H1 (cell line): Measurements from ENCODE around the gene KLK4. TPM values are rescaled to one million over a fixed set of nuclear protein-coding genes. Genes with fewer than 3 reads are reported as not detected.

Source experiments
- CTCF ChIA-PET: fragments of 300-600 bp; sonication (Branson Sonifier 250); formaldehyde crosslinking; loops from one replicate; lab custom pipeline; 2021; ENCODE audit not compliant: partially characterized antibody; lab: Charles Lee
- POLR2A ChIA-PET: fragments of 300-600 bp; sonication (Branson Sonifier 250); formaldehyde crosslinking; loops from one replicate; lab custom pipeline; 2021; ENCODE audit warnings: inconsistent platforms; ENCODE audit not compliant: partially characterized antibody; lab: Charles Lee
- DNase-seq, 2 experiments: peaks; one replicate each; pipeline versions ENCODE4 v3.0.0 to v3.0.0-alpha.2; 2010 to 2022; ENCODE audit warnings: low spot score in 2 of 2, low read depth in 1 of 2, mixed read lengths in 1 of 2
- FAIRE-seq: peaks from 2 replicates; lab custom pipeline; 2011; peaks lifted over from hg19 to GRCh38; lab: Jason Lieb, UNC
- H2AFZ ChIP-seq: 2 replicates; pipeline ENCODE4 v1.8.1; 2012; ENCODE audit warnings: low read length, inconsistent platforms
- H2AK5ac ChIP-seq: 2 replicates; pipeline ENCODE4 v1.6.1; 2013; ENCODE audit warnings: low read depth, low read length
- H2BK120ac ChIP-seq: replicated peaks from 2 replicates; pipeline ENCODE3; 2013; ENCODE audit warnings: low read depth, low read length, inconsistent platforms
- H2BK12ac ChIP-seq: 2 replicates; pipeline ENCODE4 v1.6.1; 2013; ENCODE audit warnings: low read depth, low read length
- H2BK15ac ChIP-seq: 2 replicates; pipeline ENCODE4 v1.6.1; 2013; ENCODE audit warnings: low read length
- H2BK20ac ChIP-seq: 2 replicates; pipeline ENCODE4 v1.6.1; 2013; ENCODE audit warnings: low read length
- H2BK5ac ChIP-seq: 2 replicates; pipeline ENCODE4 v1.6.1; 2013; ENCODE audit warnings: low read depth, low read length
- H3K14ac ChIP-seq: 2 replicates; pipeline ENCODE4 v1.6.1; 2013; ENCODE audit warnings: inconsistent platforms; ENCODE audit not compliant: insufficient read length
- H3K18ac ChIP-seq: 2 replicates; pipeline ENCODE4 v1.6.1; 2013; ENCODE audit warnings: low read length; ENCODE audit errors: extremely low read depth
- H3K23ac ChIP-seq: 2 replicates; pipeline ENCODE4 v1.6.1; 2013; ENCODE audit warnings: inconsistent platforms; ENCODE audit not compliant: insufficient read length
- H3K23me2 ChIP-seq: 2 replicates; pipeline ENCODE4 v1.6.1; 2013; ENCODE audit warnings: low read depth, low read length
- H3K27ac ChIP-seq: 2 replicates; pipeline ENCODE4 v1.6.1; 2011; ENCODE audit warnings: low read depth, low read length, inconsistent platforms
- H3K27me3 ChIP-seq, 4 experiments: replicated peaks in 1 of 4; 1 replicate in 1 of 4; 2 replicates in 3 of 4; pipeline versions ENCODE4 v1.6.1 to v1.8.1; 2011 to 2013; ENCODE audit warnings: low read length in 3 of 4, mild to moderate bottlenecking in 3 of 4, inconsistent platforms in 2 of 4, mixed read lengths in 2 of 4, moderate library complexity in 1 of 4; ENCODE audit not compliant: control insufficient read depth in 3 of 4, insufficient read depth in 3 of 4; ENCODE audit errors: extremely low read depth in 1 of 4
- H3K36me3 ChIP-seq, 4 experiments: 2 replicates each; pipeline versions ENCODE4 v1.6.1 to v1.8.1; 2011 to 2013; ENCODE audit warnings: mild to moderate bottlenecking in 4 of 4, low read length in 3 of 4, moderate library complexity in 2 of 4, control low read depth in 1 of 4, inconsistent platforms in 1 of 4; ENCODE audit not compliant: insufficient read depth in 4 of 4, control insufficient read depth in 2 of 4
- H3K4ac ChIP-seq: replicated peaks from 2 replicates; pipeline ENCODE3; 2013; ENCODE audit warnings: low read length, low read depth, mixed read lengths, inconsistent platforms; ENCODE audit not compliant: insufficient read length
- H3K4me1 ChIP-seq, 4 experiments: replicated peaks in 1 of 4; 1 replicate in 1 of 4; 2 replicates in 3 of 4; pipeline versions ENCODE4 v1.6.1 to v1.8.1; 2011 to 2013; ENCODE audit warnings: low read length in 3 of 4, inconsistent platforms in 2 of 4, mixed read lengths in 1 of 4; ENCODE audit not compliant: insufficient read depth in 4 of 4, control insufficient read depth in 3 of 4
- H3K4me2 ChIP-seq, 2 experiments: 2 replicates each; pipeline versions ENCODE4 v1.6.1 to v1.8.1; 2011 to 2013; ENCODE audit warnings: low read depth in 2 of 2, low read length in 2 of 2, control low read depth in 1 of 2, inconsistent platforms in 1 of 2, mild to moderate bottlenecking in 1 of 2; ENCODE audit not compliant: insufficient read depth in 1 of 2
- H3K4me3 ChIP-seq, 4 experiments: fragments of 200-600, 300-600 bp in 1 of 4; sonication (generic), shearing (Covaris generic), sonication (Bioruptor Twin) in 1 of 4; 2 replicates each; pipeline versions ENCODE4 v1.5.1 to v1.8.1; 2011 to 2016; ENCODE audit warnings: low read length in 4 of 4, low read depth in 3 of 4, control low read depth in 2 of 4, inconsistent platforms in 2 of 4, mild to moderate bottlenecking in 2 of 4, mixed read lengths in 1 of 4, moderate library complexity in 1 of 4; ENCODE audit not compliant: insufficient read depth in 2 of 4; ENCODE audit errors: extremely low read depth in 1 of 4
- H3K56ac ChIP-seq: replicated peaks from 2 replicates; pipeline ENCODE3; 2013; ENCODE audit warnings: low read depth, mild to moderate bottlenecking, mixed read lengths, low read length, inconsistent platforms; ENCODE audit not compliant: insufficient read length
- H3K79me1 ChIP-seq: 2 replicates; pipeline ENCODE4 v1.6.1; 2013; ENCODE audit warnings: low read depth, low read length, control low read depth
- H3K79me2 ChIP-seq, 2 experiments: 2 replicates each; pipeline versions ENCODE4 v1.6.1 to v1.8.1; 2012 to 2013; ENCODE audit warnings: low read length in 2 of 2, mild to moderate bottlenecking in 2 of 2, inconsistent platforms in 1 of 2; ENCODE audit not compliant: insufficient read depth in 2 of 2, control insufficient read depth in 1 of 2
- H3K9ac ChIP-seq, 4 experiments: replicated peaks in 1 of 4; 1 replicate in 1 of 4; 2 replicates in 3 of 4; pipeline versions ENCODE4 v1.6.1 to v1.8.1; 2011 to 2013; ENCODE audit warnings: low read depth in 3 of 4, low read length in 3 of 4, control low read depth in 2 of 4, mild to moderate bottlenecking in 2 of 4, moderate library complexity in 2 of 4, inconsistent platforms in 1 of 4; ENCODE audit errors: extremely low read depth in 1 of 4
- H3K9me3 ChIP-seq, 2 experiments: 2 replicates each; pipeline versions ENCODE4 v1.6.1 to v1.8.1; 2012 to 2013; ENCODE audit warnings: mild to moderate bottlenecking in 2 of 2, moderate library complexity in 2 of 2, control low read depth in 1 of 2, inconsistent platforms in 1 of 2, low read depth in 1 of 2, low read length in 1 of 2, mixed read lengths in 1 of 2; ENCODE audit not compliant: insufficient read depth in 2 of 2
- H4K20me1 ChIP-seq, 2 experiments: replicated peaks in 1 of 2; 2 replicates each; pipeline versions ENCODE3 to v1.8.1; 2011 to 2013; ENCODE audit warnings: inconsistent platforms in 2 of 2, low read length in 2 of 2, mild to moderate bottlenecking in 1 of 2; ENCODE audit not compliant: insufficient read depth in 2 of 2, control insufficient read depth in 1 of 2
- H4K5ac ChIP-seq: 2 replicates; pipeline ENCODE4 v1.6.1; 2013; ENCODE audit warnings: low read length, low read depth, mixed read lengths, inconsistent platforms; ENCODE audit not compliant: insufficient read length
- H4K8ac ChIP-seq: 2 replicates; pipeline ENCODE4 v1.8.0; 2013; ENCODE audit warnings: mild to moderate bottlenecking, moderate library complexity, low read length, inconsistent platforms; ENCODE audit not compliant: insufficient read depth; ENCODE audit errors: extremely low read depth
- H4K91ac ChIP-seq: replicated peaks from 2 replicates; pipeline ENCODE3; 2013; ENCODE audit warnings: low read length, mixed read lengths, inconsistent platforms; ENCODE audit not compliant: insufficient read length
- CBX5 ChIP-seq: fragments of 300-800, 300-1000 bp; sonication (generic); IDR thresholded peaks from 2 replicates; pipeline ENCODE4 v1.7.1; 2016; ENCODE audit warnings: antibody characterized with exemption, low read length, low read depth
- EP300 ChIP-seq, 2 experiments: IDR thresholded peaks; 1 replicate in 1 of 2; 2 replicates in 1 of 2; pipeline ENCODE4 v1.6.1; 2011 to 2012; ENCODE audit warnings: low read depth in 2 of 2, low read length in 2 of 2, mild to moderate bottlenecking in 2 of 2, borderline replicate concordance in 1 of 2, inconsistent platforms in 1 of 2, moderate library complexity in 1 of 2
- GTF2F1 ChIP-seq: IDR thresholded peaks from 2 replicates; pipeline ENCODE4 v1.6.1; 2012; ENCODE audit warnings: low read depth, low read length, improper control_type of control experiment, borderline replicate concordance
- HDAC2 ChIP-seq, 2 experiments: fragments of 300-600 bp in 1 of 2; sonication (generic) in 1 of 2; IDR thresholded peaks; 2 replicates each; pipeline ENCODE4 v1.6.1; 2011 to 2012; ENCODE audit warnings: low read depth in 2 of 2, low read length in 2 of 2, mild to moderate bottlenecking in 2 of 2, moderate library complexity in 2 of 2, borderline replicate concordance in 1 of 2, inconsistent platforms in 1 of 2
- HDAC6 ChIP-seq: IDR thresholded peaks from one replicate; pipeline ENCODE4 v1.7.1; 2012; ENCODE audit warnings: low read depth, mild to moderate bottlenecking, inconsistent platforms, low read length, moderate library complexity
- JUND ChIP-seq: IDR thresholded peaks from 2 replicates; pipeline ENCODE4 v1.6.1; 2011; ENCODE audit warnings: mild to moderate bottlenecking, improper control_type of control experiment, low read length
- NRF1 ChIP-seq: IDR thresholded peaks from 2 replicates; pipeline ENCODE4 v1.6.1; 2011; ENCODE audit warnings: mild to moderate bottlenecking, low read depth, low read length, improper control_type of control experiment
- RFX5 ChIP-seq: IDR thresholded peaks from 2 replicates; pipeline ENCODE4 v1.6.1; 2011; ENCODE audit warnings: low read depth, low read length, improper control_type of control experiment, borderline replicate concordance
- SAP30 ChIP-seq: fragments of 300-600 bp; sonication (generic); IDR thresholded peaks from 2 replicates; pipeline ENCODE4 v1.7.1; 2012; ENCODE audit warnings: low read length, moderate library complexity, mild to moderate bottlenecking, inconsistent platforms; ENCODE audit not compliant: insufficient read depth, insufficient replicate concordance
- TAF7 ChIP-seq: optimal IDR thresholded peaks from 2 replicates; pipeline ENCODE3; 2011; ENCODE audit warnings: low read depth, mild to moderate bottlenecking, inconsistent platforms, low read length, moderate library complexity, borderline replicate concordance
- WGBS, 2 experiments: shearing (Covaris generic) in 1 of 2; methylation state at CpG; one replicate each; pipeline versions ENCODE4 v1.1.6 to v1.1.7; 2013 to 2015; ENCODE audit warnings: low lambda C conversion rate in 2 of 2, mixed read lengths in 2 of 2, inconsistent platforms in 1 of 2, low coverage in 1 of 2, missing lambda C conversion rate in 1 of 2; ENCODE audit not compliant: insufficient replicate concordance in 2 of 2, insufficient coverage in 1 of 2, insufficient read length in 1 of 2; ENCODE audit errors: extremely low coverage in 1 of 2, missing lambda C conversion rate in 1 of 2; 5-methylcytosine and 5-hydroxymethylcytosine counted together
- polyA plus RNA-seq, 7 experiments: library from polyadenylated mRNA; depleted of rRNA in 3 of 7; stranded (reverse) in 5 of 7; unstranded in 2 of 7; fragments of >200 nt in 5 of 7; fragments of 200-250 nt in 2 of 7; gene quantifications; 1 replicate in 5 of 7; 2 replicates in 1 of 7; 4 replicates in 1 of 7; pipeline versions ENCODE4 v1.2.1 to v1.2.3, GENCODE V29; 2011 to 2013; ENCODE audit warnings: missing spikeins in 2 of 7, mixed read lengths in 2 of 7
- total RNA-seq: library from RNA; stranded (reverse); fragmentation: NEBNext Ultra II Directional; extraction: Animal tissue kit (Norgen Biotek cat#: 25700); gene quantifications from 2 replicates; pipeline ENCODE4 v1.2.1, GENCODE V29; 2021
- TF ChIP-seq, protein P1 (sequence below): IDR thresholded peaks from 2 replicates; pipeline ENCODE4 v1.6.1; 2011; ENCODE audit warnings: low read length, improper control_type of control experiment

KLK4 gene
- total and polyA plus RNA-seq, 2 of the 8 experiments (the other 6 are each of a cell fraction or from before 2014, with no cell fraction given): 0.44 TPM; not detected in 1

DNA sequence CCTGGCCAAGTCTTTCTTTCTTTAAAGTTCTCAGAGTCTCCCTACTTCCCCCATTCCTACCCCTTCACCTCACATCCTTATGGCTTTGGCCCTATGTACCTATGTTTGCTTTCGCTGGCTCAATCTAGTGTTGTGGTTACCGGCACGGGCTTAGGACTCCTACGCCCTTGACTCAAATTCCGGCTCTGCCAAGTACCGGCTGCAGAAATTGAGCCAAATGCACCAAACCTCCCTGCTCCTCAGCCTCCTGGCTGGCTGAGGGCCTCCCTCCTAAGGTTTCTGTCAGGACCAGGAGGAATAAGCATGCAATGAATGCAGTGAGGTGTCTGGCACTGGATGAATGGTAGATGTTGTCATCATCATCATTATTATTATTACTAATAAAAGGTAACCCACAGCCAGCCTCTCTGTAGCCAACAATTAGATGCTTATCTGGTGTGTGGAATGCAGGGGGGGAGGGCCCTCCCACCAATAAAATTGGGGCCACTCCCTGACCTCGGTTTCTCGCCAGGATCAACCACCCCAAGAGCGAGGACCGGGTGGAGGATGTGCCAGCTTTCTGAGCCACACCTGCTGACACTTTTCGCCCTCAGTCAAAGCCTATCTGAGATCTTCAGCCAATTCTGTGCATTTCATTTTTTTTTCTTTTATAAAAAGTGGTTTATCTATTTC is 21.0 kb upstream of the KLK4 start:
- Histone ChIP-seq H3K4me2 (no peak overlapping the region), H2BK120ac (no peak overlapping the region), H3K9me3 (no peaks in the 10 kb centered on the region), H2BK20ac (no peak overlapping the region), H4K20me1 (no peaks in the 10 kb centered on the region), H3K23ac (no peak overlapping the region), H3K4ac (no peak overlapping the region), H3K4me1 (no peaks in the 10 kb centered on the region), H3K27me3 (0 out of 7 replicates have a peak, but pooled peaks cover 0 to 2% (median 0%) of the 10 kb centered on the region in 4 experiments), H3K9ac (no peak overlapping the region), H3K36me3 (no peaks in the 10 kb centered on the region), H3K23me2 (no peaks in the 10 kb centered on the region), H2BK12ac (no peak overlapping the region), H2BK15ac (no peak overlapping the region), H2AK5ac (no peak overlapping the region), H3K18ac (no peak overlapping the region), H3K79me1 (no peaks in the 10 kb centered on the region), H3K27ac (no peak overlapping the region), H2AFZ (no peak overlapping the region), H3K4me3 (no peak overlapping the region), H3K14ac (no peak overlapping the region), H4K91ac (no peak overlapping the region), H4K8ac (no peak overlapping the region), H4K5ac (no peak overlapping the region), H3K79me2 (no peaks in the 10 kb centered on the region), H3K56ac (no peak overlapping the region), H2BK5ac (no peak overlapping the region)
- no peak for DNase-seq
- POLR2A ChIA-PET: no interaction called here
- 93% methylated on average over 11 of the region's 11 CpGs; no CpG with 5 or more reads in 1 of the 2 experiments for WGBS, 2 experiments
- no peak for FAIRE-seq
- CTCF ChIA-PET: interaction anchor here (2.1 kb wide), 1 partner anchor 85 kb away, joined by 13 read pairs; no protein-coding TSS in a partner anchor
- TF ChIP-seq GTF2F1 (no peak), TAF7 (no peak), JUND (no peak), RFX5 (no peak), HDAC2 (IDR thresholded peaks at IDR 0.05; ENCODE audit: borderline replicate concordance in 1 of 2, low read depth in 2 of 2, low read length in 2 of 2) (no peak), SAP30 (no peak), EP300 (IDR thresholded peaks at IDR 0.05; ENCODE audit: borderline replicate concordance in 1 of 2, low read depth in 2 of 2, low read length in 2 of 2) (no peak), HDAC6 (no peak), CBX5 (no peak), NRF1 (no peak)
- TF ChIP-seq, protein P1, sequence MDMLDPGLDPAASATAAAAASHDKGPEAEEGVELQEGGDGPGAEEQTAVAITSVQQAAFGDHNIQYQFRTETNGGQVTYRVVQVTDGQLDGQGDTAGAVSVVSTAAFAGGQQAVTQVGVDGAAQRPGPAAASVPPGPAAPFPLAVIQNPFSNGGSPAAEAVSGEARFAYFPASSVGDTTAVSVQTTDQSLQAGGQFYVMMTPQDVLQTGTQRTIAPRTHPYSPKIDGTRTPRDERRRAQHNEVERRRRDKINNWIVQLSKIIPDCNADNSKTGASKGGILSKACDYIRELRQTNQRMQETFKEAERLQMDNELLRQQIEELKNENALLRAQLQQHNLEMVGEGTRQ: no peak
